Transverse colon (tissue), 4 donors: ENCODE measurements around the gene NCEH1. TPM values are rescaled to one million over a fixed set of nuclear protein-coding genes. Genes with fewer than 3 reads are reported as not detected.
A peak's percentile ranks its signal among the peaks of the same experiment; 100 is the strongest.

Experiments used
- DNase-seq: peaks from one replicate; pipeline ENCODE4 v3.0.0-alpha.2; 2019
- H3K27ac ChIP-seq, 4 donors: fragments of 200-600 bp; sonication (generic); 2 replicates each; pipeline ENCODE4 v1.5.1; 2016 to 2018; ENCODE audit warnings: inconsistent platforms in 4 of 4
- H3K27me3 ChIP-seq: fragments of 200-600 bp; sonication (generic); 2 replicates; pipeline ENCODE4 v1.5.1; 2017; ENCODE audit warnings: inconsistent platforms
- H3K36me3 ChIP-seq, 4 donors: fragments of 200-600 bp; sonication (generic); 2 replicates each; pipeline ENCODE4 v1.5.1; 2017 to 2019; ENCODE audit warnings: inconsistent platforms in 4 of 4
- H3K4me1 ChIP-seq, 4 donors: fragments of 200-600 bp; sonication (generic); 2 replicates each; pipeline ENCODE4 v1.5.1; 2017 to 2020; ENCODE audit warnings: inconsistent platforms in 4 of 4
- H3K4me3 ChIP-seq, 4 donors: fragments of 200-600 bp; sonication (generic); 1 replicate in 1 of 4; 2 replicates in 3 of 4; pipeline versions ENCODE4 v1.5.1 to v1.6.1; 2017 to 2019; ENCODE audit warnings: inconsistent platforms in 4 of 4
- H3K9me3 ChIP-seq, 2 donors: fragments of 200-600 bp; sonication (generic); 2 replicates each; pipeline ENCODE4 v1.5.1; 2017 to 2019; ENCODE audit warnings: inconsistent platforms in 2 of 2
- EP300 ChIP-seq: sonication (generic); formaldehyde crosslinking; IDR thresholded peaks from one replicate; pipeline ENCODE4 v1.6.1; 2017; ENCODE audit warnings: antibody characterized with exemption, low read depth
- POLR2A ChIP-seq: fragments of 450-650 bp; IDR thresholded peaks from one replicate; pipeline ENCODE4 v1.6.1; 2016; ENCODE audit warnings: antibody characterized with exemption, mild to moderate bottlenecking, moderate library complexity
- POLR2AphosphoS5 ChIP-seq, 3 donors: sonication (generic); formaldehyde crosslinking; IDR thresholded peaks; one replicate each; pipeline ENCODE4 v1.6.1; 2016; ENCODE audit warnings: antibody characterized with exemption in 3 of 3
- WGBS, 2 donors: methylation state at CpG; one replicate each; pipeline ENCODE4 v1.1.5; 2018; ENCODE audit warnings: low coverage in 1 of 2; 5-methylcytosine and 5-hydroxymethylcytosine counted together
- in situ Hi-C, 4 donors: fragments of 200-750 bp; cut with MboI; loops; one replicate each; pipeline versions ENCODE4 v1.15.0 to v1.15.1; 2017; ENCODE audit warnings: low sequenced_read_pairs in 3 of 4, low pct_ligation_motif_present in 1 of 4, low pct_unique_long_range_greater_than_20kb in 1 of 4
- intact Hi-C: fragments of 100-400 bp; cut with DNase I; formaldehyde crosslinking; loops from one replicate; pipeline ENCODE4 v1.15.1; 2023; ENCODE audit warnings: low total_unique reads
- total RNA-seq, 4 donors: library from RNA; depleted of rRNA; stranded (reverse); fragments of >200 nt; gene quantifications; one replicate each; pipeline ENCODE4 v1.1.0, GENCODE V29; 2016
- TF ChIP-seq, protein P1 (sequence below), 5 experiments: fragments of 200-600 bp in 3 of 5; fragments of 450-650 bp in 2 of 5; sonication (generic) in 3 of 5; IDR thresholded peaks; 1 replicate in 2 of 5; 2 replicates in 3 of 5; pipeline ENCODE4 v1.5.1; 2016 to 2017; ENCODE audit warnings: antibody characterized with exemption in 5 of 5, inconsistent platforms in 3 of 5, mild to moderate bottlenecking in 2 of 5, moderate library complexity in 1 of 5

The NCEH1 gene
- total RNA-seq, 4 donors from 2014 or later, result 2.4 to 88.3 (median 29.3) TPM

DNA sequence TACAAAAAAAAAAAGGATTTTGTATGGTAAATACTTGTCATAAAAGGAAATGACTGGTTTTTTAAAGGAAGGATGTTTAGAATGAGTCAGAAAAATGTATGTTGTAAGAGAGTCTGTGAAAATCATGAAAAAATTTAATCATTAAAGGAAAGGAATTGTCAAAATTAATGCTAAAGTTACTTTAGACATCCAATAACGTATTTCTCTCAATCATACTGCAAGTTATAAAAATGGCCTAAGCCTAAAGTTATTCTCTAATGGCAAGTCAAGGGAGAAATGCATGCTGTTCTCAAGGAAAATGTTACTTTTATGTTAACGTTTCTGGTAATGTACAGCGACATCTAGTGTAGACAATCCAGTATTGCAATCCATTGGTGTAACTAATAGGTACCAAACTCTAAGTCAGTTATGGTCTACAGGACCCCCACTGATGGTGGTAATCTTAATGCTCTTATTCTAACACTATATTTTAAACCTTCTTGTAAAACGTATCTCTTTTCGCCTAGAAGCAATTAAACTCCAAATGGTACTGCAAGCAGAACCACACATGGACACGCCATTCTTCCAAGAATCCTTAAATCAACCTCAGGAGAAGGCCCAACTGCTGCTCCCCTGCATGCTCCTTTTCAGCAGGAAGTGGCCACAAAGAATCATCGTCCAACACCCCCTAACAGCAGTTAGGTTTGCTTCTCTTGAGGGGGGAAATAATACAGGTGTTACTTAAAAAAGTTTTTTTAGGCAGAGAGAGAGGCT is 35.2 kb downstream of the NCEH1 start:
- no peak for DNase-seq
- intact Hi-C loops (loop anchor here (2.0 kb wide), 1 partner anchor 73 kb away; no protein-coding TSS in a partner anchor), in situ Hi-C loops (no loop called here)
- WGBS, 2 donors, result 47 to 52% methylated on average over 7 of the region's 7 CpGs
- TF ChIP-seq EP300 (no peak), POLR2AphosphoS5 (IDR thresholded peaks at IDR 0.05) (no peak), POLR2A (no peak)
- TF ChIP-seq, protein P1, sequence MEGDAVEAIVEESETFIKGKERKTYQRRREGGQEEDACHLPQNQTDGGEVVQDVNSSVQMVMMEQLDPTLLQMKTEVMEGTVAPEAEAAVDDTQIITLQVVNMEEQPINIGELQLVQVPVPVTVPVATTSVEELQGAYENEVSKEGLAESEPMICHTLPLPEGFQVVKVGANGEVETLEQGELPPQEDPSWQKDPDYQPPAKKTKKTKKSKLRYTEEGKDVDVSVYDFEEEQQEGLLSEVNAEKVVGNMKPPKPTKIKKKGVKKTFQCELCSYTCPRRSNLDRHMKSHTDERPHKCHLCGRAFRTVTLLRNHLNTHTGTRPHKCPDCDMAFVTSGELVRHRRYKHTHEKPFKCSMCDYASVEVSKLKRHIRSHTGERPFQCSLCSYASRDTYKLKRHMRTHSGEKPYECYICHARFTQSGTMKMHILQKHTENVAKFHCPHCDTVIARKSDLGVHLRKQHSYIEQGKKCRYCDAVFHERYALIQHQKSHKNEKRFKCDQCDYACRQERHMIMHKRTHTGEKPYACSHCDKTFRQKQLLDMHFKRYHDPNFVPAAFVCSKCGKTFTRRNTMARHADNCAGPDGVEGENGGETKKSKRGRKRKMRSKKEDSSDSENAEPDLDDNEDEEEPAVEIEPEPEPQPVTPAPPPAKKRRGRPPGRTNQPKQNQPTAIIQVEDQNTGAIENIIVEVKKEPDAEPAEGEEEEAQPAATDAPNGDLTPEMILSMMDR (IDR thresholded peaks at IDR 0.05), result peak; percentile 67 to 81 (median 78)
- H3K4me3 ChIP-seq, result no peak overlapping the region
- no peaks in the 10 kb centered on the region for H3K9me3 ChIP-seq
- H3K36me3 ChIP-seq, result no peaks in the 10 kb centered on the region
- no peaks in the 10 kb centered on the region for H3K27me3 ChIP-seq
- H3K27ac ChIP-seq, result no peak overlapping the region
- H3K4me1 ChIP-seq, result peaks cover 0 to 27% (median 11%) of the 10 kb centered on the region in 4 donors

DNA sequence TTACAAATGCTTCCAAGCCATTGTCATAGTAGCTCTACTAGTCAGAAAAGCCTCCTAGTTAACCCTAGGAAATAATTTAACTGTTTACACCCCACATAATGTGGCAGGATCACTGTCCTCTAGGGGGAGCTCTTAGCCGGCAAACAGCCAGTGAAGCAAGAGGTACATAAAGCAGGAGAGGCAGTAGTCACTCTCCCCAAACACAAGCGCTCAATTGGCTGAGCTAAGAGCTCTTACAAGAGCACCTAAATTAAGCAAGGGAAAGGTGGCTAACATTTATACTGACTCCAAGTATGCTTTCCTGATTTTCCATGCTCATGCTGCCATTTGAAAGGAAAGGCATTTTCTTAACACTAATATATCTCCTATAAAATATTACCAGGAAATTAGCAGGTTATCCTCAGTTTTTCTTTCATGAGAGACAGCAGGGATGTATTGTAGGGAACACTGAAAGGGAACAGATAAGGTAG is 37.6 kb downstream of the NCEH1 start:
- peak; percentile 81 for DNase-seq

DNA sequence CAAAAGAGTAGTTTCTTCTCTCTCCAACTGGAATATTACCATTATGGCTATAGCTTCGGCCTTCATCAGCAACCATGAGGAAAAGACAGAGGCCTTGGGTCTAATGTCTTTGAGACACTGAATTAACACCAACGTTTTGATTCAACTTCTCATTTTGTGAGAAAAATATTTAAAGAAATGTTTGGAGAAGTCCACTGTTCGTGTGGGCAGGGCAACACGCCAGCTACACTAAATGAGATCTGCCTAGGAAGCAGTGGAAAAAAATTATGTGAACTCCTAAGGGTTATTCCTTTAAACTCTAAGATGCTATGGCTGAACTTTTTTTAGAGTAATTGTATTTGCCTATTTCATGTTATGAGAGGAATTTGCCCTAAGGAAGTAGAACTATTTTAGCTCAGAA is 41.8 kb downstream of the NCEH1 start:
- H3K4me3 ChIP-seq, result no peak overlapping the region
- in situ Hi-C loops, result loop anchor here in 2 of 4 donors (25.0 kb wide), 1 partner anchor 307 kb away; no protein-coding TSS in a partner anchor
- no peaks in the 10 kb centered on the region for H3K9me3 ChIP-seq
- TF ChIP-seq POLR2AphosphoS5 (IDR thresholded peaks at IDR 0.05), result no peak
- no peak for TF ChIP-seq POLR2A
- TF ChIP-seq, protein P1 (IDR thresholded peaks at IDR 0.05), result no peak
- TF ChIP-seq EP300, result no peak
- no peaks in the 10 kb centered on the region for H3K27me3 ChIP-seq
- no peaks in the 10 kb centered on the region for H3K36me3 ChIP-seq
- WGBS, 2 donors, result 72 to 79% methylated on average over 4 of the region's 4 CpGs
- DNase-seq, result no peak
- no peak overlapping the region for H3K27ac ChIP-seq
- intact Hi-C loops, result no loop called here
- H3K4me1 ChIP-seq, result peaks cover 0 to 15% (median 3%) of the 10 kb centered on the region in 4 donors

More for the DNA sequence above, 37.6 kb downstream of the NCEH1 start:
- in situ Hi-C loops (loop anchor here in 2 of 4 donors (25.0 kb wide), 1 partner anchor 311 kb away; no protein-coding TSS in a partner anchor), intact Hi-C loops (no loop called here)
- WGBS, 2 donors, result 10 to 24% methylated on average over 2 of the region's 2 CpGs
- H3K9me3 ChIP-seq, result no peaks in the 10 kb centered on the region
- no peak overlapping the region for H3K4me3 ChIP-seq
- H3K36me3 ChIP-seq, result no peaks in the 10 kb centered on the region
- H3K4me1 ChIP-seq, result peaks cover 0 to 27% (median 10%) of the 10 kb centered on the region in 4 donors
- no peak for TF ChIP-seq POLR2A
- TF ChIP-seq, protein P1 (IDR thresholded peaks at IDR 0.05), result peak; percentile 69 to 77 (median 72)
- no peaks in the 10 kb centered on the region for H3K27me3 ChIP-seq
- H3K27ac ChIP-seq, result no peak overlapping the region

DNA sequence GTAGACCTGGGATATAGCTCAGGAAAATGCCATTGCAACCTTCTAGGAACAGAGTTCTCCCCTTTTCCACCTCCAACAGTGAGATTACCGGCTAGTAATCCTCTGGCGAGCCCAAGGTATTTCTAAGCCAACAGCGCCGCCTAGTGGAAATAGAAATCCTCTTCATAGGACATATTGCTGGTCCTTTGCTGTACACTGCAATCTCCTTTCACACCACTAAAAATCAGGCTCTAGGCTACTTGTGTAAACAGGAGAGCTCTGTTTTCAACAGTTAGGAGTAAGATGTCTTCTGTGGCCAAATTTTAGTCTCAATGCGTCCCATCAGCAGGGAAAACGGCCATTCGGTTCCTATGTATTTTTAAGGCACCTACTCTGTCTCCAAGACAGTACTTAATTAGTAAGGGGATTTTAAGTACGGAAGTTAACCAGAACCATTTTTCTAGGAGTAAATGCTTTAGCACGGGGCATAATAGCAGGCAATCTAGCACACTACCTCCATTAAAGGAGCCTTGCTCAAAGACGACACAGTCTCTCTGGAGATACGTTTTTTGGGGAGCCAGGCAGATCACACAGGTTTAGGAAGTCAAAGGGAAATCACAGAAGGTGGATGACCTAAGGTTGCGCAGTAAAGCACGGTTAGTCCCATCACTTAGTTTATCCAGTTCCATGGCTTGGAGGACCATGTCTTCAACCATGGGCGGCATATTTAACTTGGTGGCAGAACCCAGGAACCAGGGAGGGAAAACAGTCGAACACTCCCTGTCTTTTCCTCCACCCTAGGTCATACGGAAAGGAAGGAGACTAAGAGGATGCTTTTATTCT is 43.8 kb downstream of the NCEH1 start:
- in situ Hi-C loops (loop anchor here in 2 of 4 donors (25.0 kb wide), 1 partner anchor 305 kb away; no protein-coding TSS in a partner anchor), intact Hi-C loops (loop anchor here (2.0 kb wide), 1 partner anchor 178 kb away; no protein-coding TSS in a partner anchor)
- peak overlapping the region in 1 of 4 donors; percentile 20 for H3K27ac ChIP-seq
- no peak overlapping the region for H3K4me3 ChIP-seq
- TF ChIP-seq, protein P1 (IDR thresholded peaks at IDR 0.05), result peak; percentile 80 to 96 (median 88)
- TF ChIP-seq EP300, result no peak
- no peaks in the 10 kb centered on the region for H3K9me3 ChIP-seq
- peak; percentile 86 for DNase-seq
- no peaks in the 10 kb centered on the region for H3K36me3 ChIP-seq
- 40 to 64% methylated on average over 5 to 16 of the region's 16 CpGs for WGBS, 2 donors
- H3K4me1 ChIP-seq, result peaks cover 0 to 5% (median 2%) of the 10 kb centered on the region in 4 donors
- H3K27me3 ChIP-seq, result no peaks in the 10 kb centered on the region
